Esophagus muscularis mucosa (tissue), 3 donors: Measurements from ENCODE around the gene WDR62.

Experiments
- POLR2AphosphoS5 ChIP-seq, 2 donors: sonication (generic); formaldehyde crosslinking; IDR thresholded peaks; one replicate each; pipeline ENCODE4 v1.6.1; 2017; ENCODE audit warnings: antibody characterized with exemption in 2 of 2
- TF ChIP-seq, protein P1 (sequence below), 3 experiments: fragments of 200-600 bp in 2 of 3; fragments of 450-650 bp in 1 of 3; sonication (generic) in 2 of 3; IDR thresholded peaks; one replicate each; pipeline ENCODE4 v1.5.1; 2017 to 2019; ENCODE audit warnings: antibody characterized with exemption in 3 of 3, mild to moderate bottlenecking in 2 of 3, moderate library complexity in 1 of 3

- TF ChIP-seq, protein P1, sequence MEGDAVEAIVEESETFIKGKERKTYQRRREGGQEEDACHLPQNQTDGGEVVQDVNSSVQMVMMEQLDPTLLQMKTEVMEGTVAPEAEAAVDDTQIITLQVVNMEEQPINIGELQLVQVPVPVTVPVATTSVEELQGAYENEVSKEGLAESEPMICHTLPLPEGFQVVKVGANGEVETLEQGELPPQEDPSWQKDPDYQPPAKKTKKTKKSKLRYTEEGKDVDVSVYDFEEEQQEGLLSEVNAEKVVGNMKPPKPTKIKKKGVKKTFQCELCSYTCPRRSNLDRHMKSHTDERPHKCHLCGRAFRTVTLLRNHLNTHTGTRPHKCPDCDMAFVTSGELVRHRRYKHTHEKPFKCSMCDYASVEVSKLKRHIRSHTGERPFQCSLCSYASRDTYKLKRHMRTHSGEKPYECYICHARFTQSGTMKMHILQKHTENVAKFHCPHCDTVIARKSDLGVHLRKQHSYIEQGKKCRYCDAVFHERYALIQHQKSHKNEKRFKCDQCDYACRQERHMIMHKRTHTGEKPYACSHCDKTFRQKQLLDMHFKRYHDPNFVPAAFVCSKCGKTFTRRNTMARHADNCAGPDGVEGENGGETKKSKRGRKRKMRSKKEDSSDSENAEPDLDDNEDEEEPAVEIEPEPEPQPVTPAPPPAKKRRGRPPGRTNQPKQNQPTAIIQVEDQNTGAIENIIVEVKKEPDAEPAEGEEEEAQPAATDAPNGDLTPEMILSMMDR (IDR thresholded peaks at IDR 0.05) = no peak
- no peak for TF ChIP-seq POLR2AphosphoS5 (IDR thresholded peaks at IDR 0.05)
Measured at GRCh38 chr19:36110487-36111199, 55.9 kb downstream of the WDR62 start, which contains the start of gene OVOL3.
